ENCODE data around the gene GDPGP1.

- TF ChIP-seq CTCF (IDR thresholded peaks at IDR 0.05) (no peak), POLR2A (IDR thresholded peaks at IDR 0.05) (no peak)
These were observed 61.2 kb downstream of the GDPGP1 start for GRCh38 chr15:90295270-90295648.

Measured in breast epithelium (tissue), 3 donors.